HG02870 (cell line): ENCODE results near the gene GPR31.
A peak's percentile ranks its signal among the peaks of the same experiment; 100 is the strongest.

Experiments used
- ATAC-seq: cut with Tn5 transposase; IDR thresholded peaks from one replicate; pipeline ENCODE4 v1.9.1; 2021; ENCODE audit warnings: mild to moderate bottlenecking, moderate library complexity; ENCODE audit not compliant: unreplicated experiment

GPR31 gene

DNA sequence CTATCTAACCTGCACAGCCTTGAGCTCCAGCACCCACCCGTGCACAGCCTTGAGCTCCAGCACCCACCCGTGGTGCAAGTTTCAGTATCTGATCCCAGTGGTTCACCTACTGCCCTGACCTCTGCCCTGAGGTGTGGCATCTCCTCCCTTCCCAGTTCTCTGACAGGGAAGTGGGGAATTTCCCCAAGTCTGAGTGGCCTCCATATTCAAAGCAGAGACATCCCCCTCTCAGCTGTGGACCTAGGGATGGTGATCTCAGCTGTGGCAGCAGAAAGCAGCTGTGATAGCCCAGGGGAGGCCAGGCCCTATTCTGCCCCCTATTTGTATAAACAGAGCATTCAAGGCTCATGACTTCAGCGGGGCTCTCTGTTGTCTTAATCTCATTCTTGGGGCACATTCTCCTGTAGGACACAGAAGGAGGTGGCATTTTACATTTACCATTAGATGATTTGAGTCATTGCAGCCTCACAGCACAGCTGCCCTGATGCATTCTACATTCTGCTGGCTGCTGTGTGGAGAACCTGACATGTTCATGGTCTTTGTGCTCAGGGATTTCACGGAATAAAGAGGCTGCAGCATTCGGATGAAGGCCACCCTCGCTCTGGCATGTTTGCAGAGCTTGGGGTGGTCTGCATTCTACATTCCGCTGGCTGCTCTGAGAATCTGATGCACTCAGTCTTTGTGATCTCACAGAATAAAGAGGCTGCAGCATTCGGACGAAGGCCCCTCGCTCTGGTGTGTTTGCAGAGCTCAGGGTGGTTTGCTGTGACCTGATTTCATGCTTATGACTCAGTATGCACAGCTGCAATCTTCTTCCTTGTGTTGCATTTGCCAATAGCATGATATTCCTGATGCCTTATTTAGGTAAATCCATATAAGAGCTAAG, 16.9 kb downstream of the GPR31 start:
- ATAC-seq, result no peak

DNA sequence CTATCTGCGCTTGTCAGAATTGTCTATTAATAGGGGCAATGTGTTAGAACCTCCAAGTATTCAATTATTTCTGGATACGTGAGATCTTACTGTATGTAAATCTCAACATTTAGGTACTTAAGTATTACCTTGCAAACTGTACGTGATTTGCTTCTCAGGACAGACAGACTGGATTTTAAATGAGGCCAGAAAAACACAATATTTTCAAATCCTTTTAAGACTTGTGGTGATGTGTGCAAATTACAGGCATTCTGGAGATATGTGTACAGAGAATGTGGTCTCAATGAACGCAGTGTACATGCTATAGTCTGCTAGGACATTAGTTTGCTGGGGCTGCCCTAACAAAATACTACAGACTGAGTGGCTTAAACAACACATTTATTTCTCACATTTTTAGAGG, 18.0 kb downstream of the GPR31 start:
- no peak for ATAC-seq

DNA sequence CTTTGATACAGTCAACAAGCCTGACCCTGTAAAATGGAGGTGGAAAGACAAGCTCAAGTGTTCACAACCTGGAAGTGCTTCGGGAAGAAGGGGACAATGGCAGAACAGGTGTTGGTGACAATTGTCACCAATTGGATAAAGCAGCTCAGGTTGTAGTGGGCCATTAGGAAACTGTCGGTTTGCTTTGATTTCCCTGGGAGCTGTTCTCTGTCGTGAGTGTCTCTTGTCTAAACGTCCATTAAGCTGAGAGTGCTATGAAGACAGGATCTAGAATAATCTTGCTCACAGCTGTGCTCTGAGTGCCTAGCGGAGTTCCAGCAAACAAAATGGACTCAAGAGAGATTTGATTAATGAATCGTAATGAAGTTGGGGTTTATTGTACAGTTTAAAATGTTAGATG, 19.9 kb downstream of the GPR31 start:
- ATAC-seq, result no peak

DNA sequence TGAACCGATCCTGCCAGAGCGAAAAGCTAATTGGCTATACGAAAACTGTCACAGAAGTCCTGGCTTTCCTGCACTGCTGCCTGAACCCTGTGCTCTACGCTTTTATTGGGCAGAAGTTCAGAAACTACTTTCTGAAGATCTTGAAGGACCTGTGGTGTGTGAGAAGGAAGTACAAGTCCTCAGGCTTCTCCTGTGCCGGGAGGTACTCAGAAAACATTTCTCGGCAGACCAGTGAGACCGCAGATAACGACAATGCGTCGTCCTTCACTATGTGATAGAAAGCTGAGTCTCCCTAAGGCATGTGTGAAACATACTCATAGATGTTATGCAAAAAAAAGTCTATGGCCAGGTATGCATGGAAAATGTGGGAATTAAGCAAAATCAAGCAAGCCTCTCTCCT, 20.7 kb downstream of the GPR31 start:
- ATAC-seq, result no peak

DNA sequence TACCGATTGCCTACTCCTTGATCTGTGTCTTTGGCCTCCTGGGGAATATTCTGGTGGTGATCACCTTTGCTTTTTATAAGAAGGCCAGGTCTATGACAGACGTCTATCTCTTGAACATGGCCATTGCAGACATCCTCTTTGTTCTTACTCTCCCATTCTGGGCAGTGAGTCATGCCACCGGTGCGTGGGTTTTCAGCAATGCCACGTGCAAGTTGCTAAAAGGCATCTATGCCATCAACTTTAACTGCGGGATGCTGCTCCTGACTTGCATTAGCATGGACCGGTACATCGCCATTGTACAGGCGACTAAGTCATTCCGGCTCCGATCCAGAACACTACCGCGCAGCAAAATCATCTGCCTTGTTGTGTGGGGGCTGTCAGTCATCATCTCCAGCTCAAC, 21.4 kb downstream of the GPR31 start:
- no peak for ATAC-seq

DNA sequence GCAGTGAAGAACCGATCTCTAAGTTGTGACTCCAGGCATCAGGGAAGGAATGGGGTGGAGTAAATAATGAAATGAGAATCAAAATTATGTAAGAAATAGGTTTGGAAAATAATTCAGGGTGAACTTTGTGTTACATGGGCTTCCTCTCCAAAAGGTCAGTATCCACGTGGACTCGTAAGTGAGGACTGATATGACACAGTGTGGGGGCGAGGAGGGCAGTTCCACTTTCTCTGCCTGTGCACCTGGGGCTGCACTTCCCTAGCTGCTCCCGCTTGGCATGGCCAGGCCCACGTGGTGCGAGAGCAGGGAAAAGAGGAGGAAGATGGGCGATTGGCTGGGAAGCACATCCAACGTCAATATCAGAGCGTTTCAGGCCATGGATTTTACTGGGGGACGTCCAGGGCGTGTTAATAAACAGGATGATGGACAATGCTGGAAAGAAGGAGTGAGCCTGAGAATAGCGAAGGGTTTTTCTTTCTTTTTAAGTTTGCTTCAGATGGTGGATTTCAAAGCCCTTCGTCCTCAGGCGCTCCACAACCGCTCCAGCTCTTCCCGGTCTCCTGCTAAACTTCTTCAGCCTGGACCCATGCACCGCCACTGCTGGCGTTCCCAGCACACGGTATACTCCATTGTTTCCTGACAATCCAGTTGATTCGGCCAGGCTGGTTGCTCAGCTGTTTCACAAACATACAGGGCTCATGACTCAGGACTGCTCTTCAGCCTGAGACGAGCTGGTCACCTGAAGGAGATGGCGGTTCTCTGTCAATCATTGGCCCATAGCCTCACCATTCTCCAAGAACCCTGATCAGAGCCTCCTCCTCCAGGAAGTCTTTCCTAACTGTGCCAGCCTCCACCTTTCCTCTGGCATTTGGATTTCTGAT, 23.1 kb downstream of the GPR31 start:
- ATAC-seq, result no peak

DNA sequence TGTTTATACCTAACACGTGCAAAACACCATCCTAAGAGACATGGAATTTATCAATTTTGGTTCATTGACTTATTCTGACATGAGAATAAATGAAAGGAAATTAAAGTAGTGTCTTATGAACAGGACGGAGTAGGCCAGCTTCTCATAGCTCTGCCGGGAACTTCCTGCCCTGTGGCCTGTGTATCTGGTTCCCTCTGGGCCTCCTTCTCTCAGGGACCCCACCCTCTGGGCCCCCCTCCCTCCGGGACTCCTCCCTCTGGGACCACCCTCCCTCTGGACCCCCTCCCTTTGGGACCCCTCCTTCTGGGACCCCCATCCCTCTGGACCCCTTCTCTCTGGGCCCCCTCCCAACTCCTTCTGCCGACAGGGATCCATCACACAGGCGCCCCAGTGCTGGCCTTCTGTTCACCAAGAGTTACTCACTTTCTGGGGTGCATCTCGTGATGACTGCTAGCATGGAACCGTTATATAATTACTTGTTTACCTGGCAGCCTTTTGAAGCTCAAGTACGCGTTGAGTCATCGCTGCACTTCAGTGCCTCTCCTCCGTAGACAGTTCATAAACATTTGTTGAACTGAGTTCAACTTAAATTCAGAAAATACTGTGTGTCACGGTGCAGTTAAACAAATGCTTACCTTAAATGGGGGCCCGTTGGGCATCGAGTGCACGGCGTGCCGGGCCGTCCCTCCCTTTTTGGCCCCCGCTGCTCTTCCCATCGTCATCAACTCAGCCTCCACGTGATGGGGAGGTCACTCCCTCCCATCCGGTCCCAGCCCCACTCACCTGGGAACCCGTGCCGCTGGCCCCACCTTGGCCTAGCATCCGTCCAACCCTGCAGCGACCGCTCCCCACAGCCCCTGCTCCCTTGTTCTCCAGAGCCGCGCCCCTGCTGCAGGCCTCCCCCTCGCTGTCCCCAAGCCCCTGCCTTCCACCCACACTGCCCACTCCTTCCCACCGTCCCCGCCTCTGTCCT, 26.8 kb downstream of the GPR31 start:
- no peak for ATAC-seq

DNA sequence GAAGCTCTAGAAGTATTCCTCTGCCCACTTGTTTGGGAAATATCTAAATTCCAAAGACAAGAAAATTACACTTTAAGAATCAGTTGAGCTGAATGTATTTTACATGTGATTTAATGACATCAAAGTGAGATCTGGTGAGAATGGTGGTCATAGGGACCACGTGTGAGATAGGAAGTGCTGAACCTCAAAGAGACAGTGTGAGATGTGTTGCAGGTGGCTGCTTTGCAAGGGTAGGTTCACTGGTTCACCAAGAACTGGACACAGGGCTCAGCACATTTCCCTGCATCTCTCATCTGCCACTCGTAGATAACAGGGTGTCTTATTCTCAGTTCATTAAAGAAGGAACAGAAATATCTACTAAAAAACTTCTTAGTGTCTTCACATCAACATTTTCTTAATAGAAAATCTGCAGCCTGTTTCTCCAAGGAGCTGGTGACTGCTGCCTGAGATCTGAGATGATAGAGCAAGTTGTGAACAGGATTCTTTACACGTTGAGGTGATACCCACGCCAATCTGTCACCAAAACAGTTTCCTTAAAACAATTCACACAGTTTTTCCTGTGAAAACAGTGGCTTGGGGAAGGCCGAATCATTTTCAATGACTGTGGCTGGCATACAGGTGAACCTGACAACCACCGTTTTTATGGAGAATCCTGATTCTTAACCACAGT, 27.6 kb downstream of the GPR31 start:
- peak; percentile 60 for ATAC-seq

DNA sequence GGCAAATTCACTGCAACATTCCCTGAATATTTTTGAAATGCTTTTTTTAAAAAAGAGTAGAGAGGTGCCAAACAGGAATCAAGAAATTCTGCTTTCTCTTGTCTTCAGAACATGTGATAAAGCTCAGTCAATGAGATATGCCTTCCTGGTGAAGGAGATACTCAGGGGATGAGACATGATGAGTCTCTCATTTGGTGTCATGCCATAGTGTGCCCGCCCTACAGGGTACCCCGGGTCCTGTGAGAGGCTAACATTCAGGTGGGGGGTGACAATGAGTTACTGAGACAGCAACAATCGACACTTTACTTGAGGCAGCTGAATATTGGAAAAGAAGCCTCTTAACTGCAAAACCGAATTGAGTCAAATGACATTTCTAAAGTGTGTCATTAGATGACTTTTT, 28.2 kb downstream of the GPR31 start:
- peak; percentile 7 for ATAC-seq

DNA sequence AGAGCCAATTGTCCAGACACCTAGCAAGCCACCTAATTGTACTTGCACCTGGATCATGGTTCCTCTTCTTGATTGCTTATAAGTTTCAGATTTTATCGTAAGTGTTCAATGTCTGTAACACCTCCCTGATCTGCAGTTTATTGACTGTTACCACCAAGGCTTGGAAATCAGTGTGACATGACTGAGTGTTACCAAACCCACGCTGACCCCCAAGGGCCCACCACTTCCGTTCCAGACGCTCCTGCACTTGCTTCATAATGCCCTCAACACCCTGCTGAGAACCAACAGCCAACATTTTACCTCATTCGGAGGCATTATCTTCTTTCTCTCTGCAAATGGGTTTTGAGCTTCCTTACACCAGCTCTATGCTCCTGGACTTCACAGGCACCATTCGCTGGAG, 28.6 kb downstream of the GPR31 start:
- no peak for ATAC-seq

DNA sequence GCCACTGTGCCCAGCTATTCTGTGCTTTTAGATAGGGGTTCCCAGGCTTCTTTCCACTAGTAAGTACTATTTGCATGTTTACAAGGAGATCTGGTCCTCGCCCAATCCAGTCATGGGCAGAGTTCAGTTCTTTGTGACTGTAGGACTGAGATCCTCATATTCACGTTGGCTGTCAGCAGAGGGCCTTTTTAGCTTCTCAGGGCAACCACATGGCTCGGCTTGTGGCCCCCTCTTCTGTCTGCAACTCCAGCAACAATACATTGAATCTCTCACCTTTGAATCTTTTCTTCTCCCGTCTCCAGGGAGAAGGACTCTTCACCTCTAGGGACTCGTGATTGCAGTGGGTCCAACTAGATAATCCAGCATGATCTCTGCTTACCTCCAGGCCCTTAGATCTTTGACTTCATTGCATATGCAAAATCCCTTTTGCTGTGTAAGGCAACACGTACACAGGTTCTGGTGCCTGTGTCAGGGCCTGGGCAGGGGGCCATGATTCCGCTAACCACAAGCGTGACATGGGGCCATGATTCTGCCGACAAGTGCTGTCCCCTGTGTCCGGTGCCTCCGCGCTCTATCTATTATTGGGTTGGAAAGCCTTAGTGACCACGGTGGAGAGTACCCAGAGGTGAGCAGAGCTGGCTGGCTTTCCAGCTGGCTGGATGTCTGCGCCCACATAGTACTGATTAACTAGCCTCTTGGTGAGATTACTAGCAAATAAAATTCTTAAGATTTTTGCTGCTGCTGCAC, 29.8 kb downstream of the GPR31 start:
- no peak for ATAC-seq

DNA sequence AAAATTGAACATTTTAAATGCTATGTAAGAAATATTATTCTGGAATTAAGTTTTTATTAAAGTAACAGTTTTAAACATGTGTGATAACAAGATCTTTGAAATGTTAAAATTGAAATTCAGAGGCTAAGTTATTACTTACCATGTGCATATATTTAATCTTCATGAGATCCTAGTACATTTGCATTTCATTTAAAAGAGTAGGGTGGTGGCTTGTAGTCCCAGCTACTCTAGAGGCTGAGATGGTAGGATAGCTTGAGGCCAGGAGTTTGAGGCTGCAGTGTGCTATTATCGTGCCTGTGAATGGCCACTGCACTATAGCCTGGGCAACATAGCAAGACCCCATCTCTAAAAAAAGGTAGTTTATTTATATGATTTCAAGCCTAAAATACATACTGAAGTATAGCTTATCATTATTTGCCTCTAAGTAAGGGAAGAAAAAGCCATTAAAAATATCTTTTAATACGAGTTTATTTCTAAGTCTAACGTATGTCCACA, 31.9 kb downstream of the GPR31 start:
- no peak for ATAC-seq

DNA sequence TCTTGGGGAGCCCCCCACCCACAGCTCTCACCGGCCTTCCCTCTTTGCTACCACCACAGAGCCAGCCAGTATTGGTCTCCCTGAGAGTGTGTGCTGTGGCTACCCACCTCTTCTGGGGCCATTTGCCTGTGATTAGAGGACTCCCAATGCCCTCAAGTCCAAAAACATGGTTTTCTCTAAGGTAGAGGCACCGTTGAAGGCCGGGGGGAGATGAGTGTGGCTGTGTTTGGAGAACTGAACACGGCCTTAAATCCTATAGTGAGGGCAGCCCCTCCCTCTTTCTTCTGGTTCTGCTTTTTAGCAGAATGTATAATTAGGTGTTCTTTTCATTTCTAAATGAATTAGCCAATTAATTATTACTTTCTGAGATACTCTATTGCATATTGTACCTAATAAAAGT, 32.4 kb downstream of the GPR31 start:
- ATAC-seq, result no peak

DNA sequence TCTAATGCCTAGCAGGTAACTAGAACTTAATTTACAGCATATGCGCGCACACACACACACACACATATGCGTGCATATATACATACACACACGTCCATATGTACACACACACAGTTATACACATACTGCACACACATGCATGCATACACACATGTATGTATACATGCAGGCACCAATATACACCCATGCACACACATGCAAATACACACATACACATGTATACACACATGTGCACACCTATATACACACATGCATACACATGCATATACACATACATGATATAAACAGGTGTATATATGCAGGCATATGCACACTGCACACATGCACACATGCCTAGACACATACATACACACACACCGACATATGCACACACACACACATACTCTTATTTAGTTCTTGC, 33.0 kb downstream of the GPR31 start:
- ATAC-seq, result no peak

DNA sequence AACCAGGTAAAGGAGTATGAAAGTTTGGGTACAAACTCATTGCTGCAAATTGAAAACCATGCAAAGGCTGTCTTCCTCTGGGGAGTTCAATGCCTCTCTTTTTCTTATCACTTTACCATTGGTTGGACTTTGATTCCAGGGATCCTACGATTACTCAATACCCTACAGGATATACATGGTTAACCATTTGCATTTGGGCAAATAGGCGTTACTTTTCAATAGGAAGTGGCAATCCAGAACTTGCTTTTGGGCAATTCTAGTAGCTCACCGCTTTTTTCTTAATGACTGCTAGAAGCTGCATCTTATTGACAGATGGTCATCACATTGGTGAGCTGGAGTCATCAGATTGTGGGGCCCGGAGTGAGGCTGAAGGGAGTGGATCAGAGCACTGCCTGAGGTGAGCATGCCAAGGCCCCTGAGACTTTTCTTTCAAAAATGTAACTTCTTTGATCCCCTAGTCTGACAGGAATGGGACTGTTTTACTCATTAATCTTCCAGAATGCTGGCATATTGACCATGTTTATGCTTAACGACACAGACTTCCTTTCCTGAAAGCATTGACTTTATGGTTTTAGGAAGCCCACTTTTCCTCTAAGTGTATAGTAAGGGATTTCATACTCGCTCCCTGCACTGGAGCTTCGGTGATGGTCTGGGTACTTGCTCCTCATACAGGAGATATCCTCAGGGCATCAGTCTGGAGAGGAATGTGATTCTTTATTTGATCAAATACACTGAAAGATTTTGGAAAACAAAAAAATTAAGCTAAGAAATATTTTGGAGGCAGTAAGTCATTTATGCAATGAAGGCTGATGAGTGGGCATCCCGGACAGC, 34.7 kb downstream of the GPR31 start, which contains the start of gene CCR6:
CCR6 (plus strand) TSS at position 270 of the 831 bp plus-strand sequence. CDS start 13,039 bp downstream, outside the sequence.
- no peak for ATAC-seq

DNA sequence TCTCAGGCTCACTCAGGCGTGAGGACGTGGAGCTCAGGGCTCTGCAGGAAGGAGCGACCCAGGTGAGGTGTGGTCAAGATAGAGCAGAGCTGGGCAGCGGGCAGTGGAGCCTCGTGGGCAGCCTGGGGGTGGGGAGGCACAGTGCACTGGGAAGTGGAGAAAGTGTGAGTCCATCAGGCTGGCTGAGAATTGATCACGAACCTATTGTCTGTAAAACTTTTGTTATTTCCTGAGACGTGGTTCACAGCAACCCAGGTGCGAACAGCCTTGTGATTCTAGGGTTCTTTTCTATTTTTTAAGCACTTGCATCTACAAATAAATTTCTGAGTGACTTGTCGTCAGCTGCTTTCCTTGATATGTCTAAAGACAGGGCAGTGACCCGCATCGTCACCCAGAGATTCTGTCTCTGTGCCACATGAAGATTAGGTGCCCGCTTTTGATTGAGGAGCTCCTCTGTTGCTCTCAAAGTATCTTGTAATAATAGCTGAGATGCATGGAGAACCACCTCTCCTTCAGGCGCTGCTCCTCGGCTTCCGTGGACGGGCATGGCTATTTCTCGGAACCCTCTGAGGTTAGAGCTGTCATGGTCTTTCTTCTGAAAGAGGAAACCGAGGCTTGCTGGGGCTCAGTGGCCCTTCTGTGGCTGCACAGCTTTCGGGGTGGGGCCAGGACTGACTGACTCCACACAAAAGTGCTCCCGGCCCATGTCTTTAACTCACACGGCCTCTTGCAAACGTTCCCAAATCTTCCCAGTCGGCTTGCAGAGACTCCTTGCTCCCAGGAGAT, 35.5 kb downstream of the GPR31 start:
- no peak for ATAC-seq

DNA sequence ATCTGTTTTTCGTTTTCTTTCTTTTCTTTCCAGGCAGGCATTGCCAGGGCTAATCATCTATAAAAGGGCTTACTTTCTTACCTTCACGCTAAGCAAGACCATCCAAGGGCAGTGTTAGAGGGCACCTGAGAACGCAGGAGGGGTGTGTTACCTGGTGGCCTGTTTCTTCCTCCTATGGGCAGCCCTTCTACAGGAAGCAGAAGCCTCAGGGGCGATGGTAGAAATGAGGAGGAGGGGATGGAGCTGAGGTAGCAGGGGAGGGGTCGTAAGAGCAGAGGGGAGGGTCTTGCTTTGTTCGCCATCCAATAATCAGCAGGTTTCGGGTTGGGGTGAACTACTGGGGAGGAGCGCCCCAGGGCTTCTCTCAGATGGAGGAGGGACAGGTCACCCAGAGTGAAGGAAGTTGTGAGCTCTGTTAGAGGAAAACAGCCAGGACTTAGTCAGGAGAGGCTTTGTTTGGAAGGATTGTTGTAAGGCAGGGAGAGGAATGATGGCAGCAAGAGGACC, 36.4 kb downstream of the GPR31 start:
- ATAC-seq, result no peak

DNA sequence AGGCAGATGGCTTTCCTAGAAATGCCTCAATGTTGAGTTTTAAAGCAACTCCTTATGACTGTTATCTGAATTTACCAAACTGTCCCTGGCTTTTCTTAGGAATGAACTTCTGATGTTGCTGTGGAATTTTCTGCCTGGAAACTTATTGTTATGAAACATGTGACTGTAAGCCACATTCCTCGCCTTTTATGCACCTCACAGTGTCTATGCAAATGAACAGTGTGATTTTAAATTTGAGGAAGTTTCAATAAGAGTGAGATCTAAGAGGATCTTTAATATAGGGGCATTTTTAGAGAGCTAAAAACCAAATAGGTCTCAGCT, 37.2 kb downstream of the GPR31 start:
- ATAC-seq, result no peak
